Measurements from ENCODE around the gene ANTKMT.
"Not testable (repeated sequence)": the region's sequence is repeated elsewhere in the genome, so short reads cannot be mapped to it uniquely, and the experiment has no call there.

The ANTKMT gene

GRCh38 chr16:746637-747036 lies 25.7 kb downstream of the ANTKMT start:
- no peak for DNase-seq

- DNase-seq = no peak
Observed at GRCh38 chr16:747978-748746, 27.2 kb downstream of the ANTKMT start.

DNA sequence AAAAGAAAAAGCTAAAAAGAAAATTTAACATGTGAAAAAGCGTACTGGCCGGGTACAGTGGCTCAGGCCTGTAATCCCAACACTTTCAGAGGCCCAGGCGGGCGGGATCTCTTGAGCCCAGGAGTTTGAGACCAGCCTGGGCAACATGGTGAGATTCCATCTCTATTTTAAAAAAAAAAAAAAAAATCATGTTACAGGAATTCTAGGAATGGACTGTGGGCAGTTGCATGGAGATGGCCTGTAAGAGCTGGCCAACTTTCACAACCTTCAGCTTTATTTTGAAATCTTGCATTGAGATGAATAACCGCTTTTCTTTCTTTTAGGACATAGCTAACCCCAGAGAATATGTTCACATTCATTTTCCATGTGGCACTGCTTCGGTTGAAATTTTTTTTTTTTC lies 28.1 kb downstream of the ANTKMT start:
- DNase-seq = no peak

- DNase-seq = no peak
Observed at GRCh38 chr16:750485-750884, 29.5 kb downstream of the ANTKMT start.

GRCh38 chr16:751152-752006 lies 30.4 kb downstream of the ANTKMT start:
- no peak for DNase-seq

GRCh38 chr16:752007-752312 lies 31.0 kb downstream of the ANTKMT start:
- DNase-seq = no peak

DNA sequence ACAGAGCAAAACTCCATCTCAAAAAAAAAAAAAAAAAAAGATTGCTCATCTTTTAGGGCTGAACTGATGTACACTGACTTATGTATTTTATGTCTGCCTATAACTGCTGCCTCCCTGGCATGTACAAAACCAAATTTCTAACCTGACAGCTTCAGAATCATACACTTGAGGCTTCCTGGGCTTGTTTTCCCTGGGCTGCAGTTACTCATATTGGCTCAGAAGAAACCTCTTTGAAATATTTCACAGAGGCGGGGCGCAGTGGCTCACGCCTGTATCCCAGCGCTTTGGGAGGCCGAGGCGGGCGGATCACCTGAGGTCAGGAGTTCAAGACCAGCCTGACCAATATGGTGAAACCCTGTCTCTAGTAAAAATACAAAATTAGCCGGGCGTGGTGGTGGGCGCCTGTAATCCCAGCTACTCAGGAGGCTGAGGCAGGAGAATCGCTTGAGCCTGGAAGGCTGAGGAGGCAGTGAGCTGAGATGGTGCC lies 33.2 kb downstream of the ANTKMT start:
- not testable (repeated sequence) for DNase-seq

- no peak for DNase-seq
Observed at GRCh38 chr16:754656-755055, 33.7 kb downstream of the ANTKMT start.

DNA sequence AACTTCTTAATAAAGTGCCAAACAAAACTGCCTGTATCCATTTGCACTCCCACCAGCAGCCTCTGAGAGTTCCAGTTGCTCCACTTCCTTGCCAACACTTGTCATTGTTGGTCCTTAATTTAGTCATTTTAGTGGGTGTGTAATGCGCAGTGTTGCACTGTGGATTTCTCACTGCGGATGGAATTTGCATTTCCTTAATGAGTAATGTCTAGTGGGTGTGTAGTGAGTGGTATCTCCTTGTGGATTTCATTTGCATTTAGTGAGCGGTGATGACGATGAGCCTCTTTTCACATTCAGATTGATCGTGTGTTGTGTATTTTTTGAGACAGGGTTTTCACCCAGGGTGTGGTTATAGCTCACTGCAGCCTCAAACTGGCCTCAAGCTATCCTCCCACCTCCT lies 35.5 kb downstream of the ANTKMT start:
- DNase-seq = no peak

DNA sequence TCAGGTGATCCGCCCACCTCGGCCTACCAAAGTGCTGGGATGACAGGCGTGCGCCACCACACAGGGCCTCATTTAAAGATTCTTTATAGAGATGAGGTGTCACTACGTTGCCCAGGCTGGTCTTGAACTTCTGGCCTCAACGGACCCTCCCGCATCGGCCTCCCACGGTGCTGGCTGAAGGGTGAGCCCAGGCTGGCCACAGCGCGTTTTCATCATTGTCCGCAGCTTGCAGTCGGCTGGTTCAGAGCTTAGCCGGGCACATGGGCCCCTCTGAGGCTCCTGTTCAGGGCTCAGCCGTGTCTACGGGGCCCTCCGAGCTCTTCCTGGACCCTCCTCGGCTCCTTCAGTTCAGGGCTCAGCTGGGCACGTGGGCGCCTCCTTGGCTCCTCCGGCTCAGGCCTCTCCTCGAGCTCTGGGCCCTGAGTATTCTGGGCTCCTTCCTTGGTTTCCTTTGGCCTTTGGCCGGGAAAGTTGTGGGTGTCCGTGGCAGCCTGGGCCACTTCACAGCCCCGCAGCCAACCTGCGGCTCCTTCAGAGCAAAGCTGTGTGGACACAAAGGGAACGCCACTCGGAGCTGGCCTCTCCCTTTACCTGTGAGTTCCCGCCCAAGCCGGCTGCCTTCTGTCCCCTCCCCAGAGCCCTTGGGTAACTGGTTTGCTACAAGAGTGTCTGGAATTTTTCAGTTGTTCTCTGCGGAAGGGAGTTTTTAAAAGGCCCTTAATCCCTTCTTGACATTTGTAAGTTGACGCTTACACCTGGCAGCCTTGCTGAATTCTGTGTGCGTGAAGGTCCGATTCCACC lies 38.4 kb downstream of the ANTKMT start:
- no peak for DNase-seq

DNA sequence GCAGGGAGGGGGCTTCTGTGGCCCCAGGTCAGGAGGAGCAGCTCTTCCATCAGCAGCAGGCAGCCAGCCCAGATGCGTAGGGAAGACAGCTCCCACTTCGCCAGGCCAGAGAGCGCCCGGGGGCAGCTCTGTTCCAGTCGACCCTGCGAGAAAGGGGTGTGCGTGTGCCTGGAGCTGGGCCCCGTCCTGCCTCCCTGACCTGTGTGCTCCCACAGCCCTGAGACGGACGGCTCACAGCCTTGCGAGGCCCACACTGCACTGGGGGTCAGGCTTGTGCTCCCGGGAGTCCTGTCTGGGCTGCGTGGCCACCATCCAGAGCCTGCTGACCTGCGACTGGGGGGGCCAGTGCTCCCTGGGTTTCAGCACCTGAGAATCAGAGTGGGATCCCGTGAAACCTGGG lies 39.1 kb downstream of the ANTKMT start:
- no peak for DNase-seq

DNA sequence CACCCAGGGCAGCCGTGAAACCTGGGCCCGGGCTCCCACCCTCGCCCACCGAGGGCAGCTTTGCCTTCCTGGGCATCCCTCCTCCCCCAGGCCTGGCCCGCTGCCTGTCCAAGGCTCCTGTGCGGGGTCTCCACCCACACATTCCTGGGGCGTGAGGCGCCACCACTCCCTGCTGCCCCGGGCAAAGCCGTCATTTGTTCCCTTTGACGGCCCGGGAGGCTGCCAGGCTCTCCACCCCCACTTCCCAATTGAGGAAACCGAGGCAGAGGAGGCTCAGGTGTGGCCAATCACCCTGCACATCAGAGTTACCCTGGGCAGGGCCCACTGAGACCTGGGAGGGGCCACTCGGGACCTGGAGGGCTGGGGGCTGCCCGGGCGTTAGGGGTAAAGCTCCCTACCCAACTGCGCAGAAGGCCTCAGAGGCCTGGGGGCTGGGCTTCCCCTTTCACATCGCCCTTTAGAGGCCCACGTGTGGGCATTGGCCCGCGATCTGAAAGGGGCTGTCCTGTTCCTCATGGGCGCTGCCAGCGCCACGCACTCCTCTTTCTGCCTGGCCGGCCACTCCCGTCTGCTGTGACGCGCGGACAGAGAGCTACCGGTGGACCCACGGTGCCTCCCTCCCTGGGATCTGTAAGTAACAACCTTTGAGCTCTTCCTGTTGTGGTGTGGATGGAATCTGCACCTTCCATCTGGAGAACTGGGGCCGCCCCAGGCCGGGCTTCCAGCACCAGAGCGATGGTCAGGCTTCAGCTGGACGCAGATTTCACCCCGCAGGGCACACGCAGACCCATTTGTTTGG lies 39.8 kb downstream of the ANTKMT start, which contains the start of gene MSLN:
TSS of gene MSLN (plus strand) at position 190 of the 799 bp plus-strand sequence. CDS start 1,947 bp downstream, outside the sequence.
- DNase-seq = no peak

DNA sequence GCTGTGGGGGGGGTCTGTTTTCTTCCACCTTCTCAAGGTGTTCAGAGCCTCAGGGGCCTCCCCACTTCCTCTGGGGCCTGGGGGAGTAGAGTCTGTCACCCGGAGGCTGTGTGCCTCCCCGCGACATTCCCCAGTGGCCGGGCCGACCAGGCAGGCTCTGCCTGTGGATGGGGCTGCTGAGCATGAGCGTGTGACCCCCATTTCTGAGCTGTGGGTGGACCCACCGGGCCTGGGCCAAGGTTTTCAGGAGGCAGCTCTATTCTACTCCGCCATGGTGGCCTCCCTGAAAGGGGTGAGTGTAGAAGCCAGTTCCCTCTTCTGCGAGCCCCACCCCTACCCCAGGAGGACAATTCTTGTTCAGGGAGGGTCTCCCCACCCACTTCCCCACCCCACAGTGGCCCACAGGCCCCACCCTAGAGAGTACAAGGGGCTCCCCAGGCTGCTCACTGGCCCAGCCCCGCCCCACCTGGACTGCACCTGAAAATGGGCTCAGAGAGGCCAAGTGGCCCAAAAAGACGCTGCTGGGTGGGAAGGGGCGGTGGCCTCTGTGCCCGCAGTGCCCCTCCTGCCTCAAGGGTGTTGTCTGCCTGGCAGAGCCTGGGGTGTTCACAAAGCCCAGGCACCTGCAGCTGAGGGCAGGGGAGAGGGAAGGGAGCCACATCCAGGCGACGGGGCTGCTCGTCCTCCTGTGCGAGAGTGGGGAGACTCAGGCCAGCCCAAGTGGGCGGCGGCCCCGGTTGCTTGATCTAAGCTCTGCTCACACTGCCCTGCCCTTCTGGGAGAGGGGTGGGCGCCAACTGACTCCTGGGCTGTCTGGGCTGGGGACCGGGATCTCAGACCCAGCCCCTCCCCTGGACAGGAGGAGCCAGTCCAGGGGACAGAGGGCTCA lies 40.9 kb downstream of the ANTKMT start:
- no peak for DNase-seq

GRCh38 chr16:762595-763268 lies 41.8 kb downstream of the ANTKMT start:
- no peak for DNase-seq

GRCh38 chr16:763369-764183 lies 42.6 kb downstream of the ANTKMT start:
- no peak for DNase-seq

DNA sequence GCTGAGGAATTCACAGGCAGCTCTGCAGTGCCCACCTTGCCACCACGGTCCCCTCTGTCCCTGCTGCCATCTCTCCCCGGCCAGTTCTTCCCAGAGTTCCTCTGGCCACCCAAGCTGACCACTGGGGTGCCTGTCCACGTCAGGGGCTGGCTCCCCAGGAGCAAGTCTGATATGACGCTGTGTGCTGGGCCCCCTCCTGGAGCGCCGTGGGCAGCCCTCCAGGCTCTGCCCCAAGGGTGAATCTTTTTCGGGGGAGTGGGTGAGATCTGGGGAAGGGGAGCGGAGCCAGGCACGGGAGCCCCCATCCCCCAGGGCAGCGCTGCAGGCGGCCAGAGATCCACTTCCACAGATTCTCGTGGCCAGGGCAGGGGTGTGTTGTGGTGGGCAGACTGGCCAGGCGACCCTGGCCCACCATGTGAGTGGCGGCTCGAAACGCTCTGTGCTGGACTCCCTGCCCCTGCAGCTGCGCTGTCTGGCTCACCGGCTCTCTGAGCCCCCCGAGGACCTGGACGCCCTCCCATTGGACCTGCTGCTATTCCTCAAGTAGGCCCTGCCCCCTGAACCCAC lies 43.3 kb downstream of the ANTKMT start:
- no peak for DNase-seq

- DNase-seq = no peak
Observed at GRCh38 chr16:764848-765487, 44.0 kb downstream of the ANTKMT start.

DNA sequence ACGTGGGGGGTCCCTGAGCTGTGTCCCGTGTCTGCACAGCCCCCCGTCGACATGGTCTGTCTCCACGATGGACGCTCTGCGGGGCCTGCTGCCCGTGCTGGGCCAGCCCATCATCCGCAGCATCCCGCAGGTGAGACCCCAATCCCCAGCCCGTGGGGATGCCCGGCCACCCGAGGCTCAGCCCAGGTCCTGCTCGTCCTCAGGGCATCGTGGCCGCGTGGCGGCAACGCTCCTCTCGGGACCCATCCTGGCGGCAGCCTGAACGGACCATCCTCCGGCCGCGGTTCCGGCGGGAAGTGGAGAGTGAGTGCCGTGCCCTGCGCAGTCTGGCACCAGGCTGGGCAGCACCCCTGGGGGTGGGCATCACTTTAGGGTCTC lies 44.5 kb downstream of the ANTKMT start:
- DNase-seq = no peak

Data from femur (tissue), 1 donor.